Upper lobe of left lung (tissue), 4 donors: ENCODE data around the gene STX16.

Experiments used
- CTCF ChIP-seq, 6 experiments: fragments of 450-650 bp in 4 of 6; fragments of 200-600 bp in 2 of 6; sonication (generic) in 2 of 6; IDR thresholded peaks; one replicate each; pipeline ENCODE4 v1.5.1; 2016 to 2019; ENCODE audit warnings: antibody characterized with exemption in 6 of 6
- EP300 ChIP-seq, 4 donors: sonication (generic); formaldehyde crosslinking; IDR thresholded peaks; one replicate each; pipeline ENCODE4 v1.5.1; 2017; ENCODE audit warnings: antibody characterized with exemption in 4 of 4, control low read depth in 2 of 4
- POLR2A ChIP-seq, 4 donors: fragments of 450-650 bp; IDR thresholded peaks; one replicate each; pipeline ENCODE4 v1.5.1; 2016 to 2017; ENCODE audit warnings: antibody characterized with exemption in 4 of 4, mild to moderate bottlenecking in 2 of 4
- POLR2AphosphoS5 ChIP-seq, 2 donors: sonication (generic); formaldehyde crosslinking; IDR thresholded peaks; one replicate each; pipeline ENCODE4 v1.5.1; 2017; ENCODE audit warnings: antibody characterized with exemption in 2 of 2

GRCh38 chr20:58664331-58664730 is 13.2 kb downstream of the STX16 start:
- no peak for TF ChIP-seq EP300 (IDR thresholded peaks at IDR 0.05)
- TF ChIP-seq POLR2A (IDR thresholded peaks at IDR 0.05): no peak
- TF ChIP-seq CTCF (IDR thresholded peaks at IDR 0.05): no peak
- TF ChIP-seq POLR2AphosphoS5 (IDR thresholded peaks at IDR 0.05): no peak
